ENCODE data around the gene PBX3. TPM values are rescaled to one million over a fixed set of nuclear protein-coding genes. Genes with fewer than 3 reads are reported as not detected.

Gene PBX3
- total and polyA plus RNA-seq, 4 donors, result 7.3 to 18.9 (median 11.1) TPM

DNA sequence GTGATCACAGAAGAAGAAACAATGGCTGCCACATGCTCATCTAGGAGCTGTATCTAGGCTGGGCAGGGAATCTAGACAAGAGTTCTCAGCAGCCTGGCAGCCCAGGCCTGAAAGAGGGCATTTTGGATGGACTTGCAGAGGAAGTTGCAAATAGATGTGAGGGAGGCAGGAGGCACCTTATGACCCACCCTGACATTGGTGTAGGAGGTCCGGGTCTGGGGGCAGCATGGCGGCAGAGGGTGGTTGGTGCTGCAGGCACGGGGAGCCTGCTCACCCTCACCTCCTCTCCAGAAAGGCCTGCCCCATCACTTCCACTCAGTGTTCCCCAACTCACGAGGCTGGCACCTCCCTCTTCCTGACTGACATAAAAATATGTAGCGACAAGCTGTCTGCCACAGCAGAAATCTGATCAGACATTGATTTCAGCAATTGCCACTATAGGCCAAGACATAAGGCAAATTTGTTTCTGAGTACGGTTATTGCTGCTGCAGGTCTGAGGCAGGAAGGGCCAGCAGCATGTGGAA lies 217.6 kb downstream of the PBX3 start:
- WGBS, result 96% methylated on average over 6 of the region's 6 CpGs
- no peak for TF ChIP-seq SP1 (IDR thresholded peaks at IDR 0.05)
- no peak for TF ChIP-seq JUND (IDR thresholded peaks at IDR 0.05)
- TF ChIP-seq, protein P1, sequence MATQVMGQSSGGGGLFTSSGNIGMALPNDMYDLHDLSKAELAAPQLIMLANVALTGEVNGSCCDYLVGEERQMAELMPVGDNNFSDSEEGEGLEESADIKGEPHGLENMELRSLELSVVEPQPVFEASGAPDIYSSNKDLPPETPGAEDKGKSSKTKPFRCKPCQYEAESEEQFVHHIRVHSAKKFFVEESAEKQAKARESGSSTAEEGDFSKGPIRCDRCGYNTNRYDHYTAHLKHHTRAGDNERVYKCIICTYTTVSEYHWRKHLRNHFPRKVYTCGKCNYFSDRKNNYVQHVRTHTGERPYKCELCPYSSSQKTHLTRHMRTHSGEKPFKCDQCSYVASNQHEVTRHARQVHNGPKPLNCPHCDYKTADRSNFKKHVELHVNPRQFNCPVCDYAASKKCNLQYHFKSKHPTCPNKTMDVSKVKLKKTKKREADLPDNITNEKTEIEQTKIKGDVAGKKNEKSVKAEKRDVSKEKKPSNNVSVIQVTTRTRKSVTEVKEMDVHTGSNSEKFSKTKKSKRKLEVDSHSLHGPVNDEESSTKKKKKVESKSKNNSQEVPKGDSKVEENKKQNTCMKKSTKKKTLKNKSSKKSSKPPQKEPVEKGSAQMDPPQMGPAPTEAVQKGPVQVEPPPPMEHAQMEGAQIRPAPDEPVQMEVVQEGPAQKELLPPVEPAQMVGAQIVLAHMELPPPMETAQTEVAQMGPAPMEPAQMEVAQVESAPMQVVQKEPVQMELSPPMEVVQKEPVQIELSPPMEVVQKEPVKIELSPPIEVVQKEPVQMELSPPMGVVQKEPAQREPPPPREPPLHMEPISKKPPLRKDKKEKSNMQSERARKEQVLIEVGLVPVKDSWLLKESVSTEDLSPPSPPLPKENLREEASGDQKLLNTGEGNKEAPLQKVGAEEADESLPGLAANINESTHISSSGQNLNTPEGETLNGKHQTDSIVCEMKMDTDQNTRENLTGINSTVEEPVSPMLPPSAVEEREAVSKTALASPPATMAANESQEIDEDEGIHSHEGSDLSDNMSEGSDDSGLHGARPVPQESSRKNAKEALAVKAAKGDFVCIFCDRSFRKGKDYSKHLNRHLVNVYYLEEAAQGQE (IDR thresholded peaks at IDR 0.05), result no peak
- TF ChIP-seq HNF4A (conservative IDR thresholded peaks at IDR 0.05), result no peak
- TF ChIP-seq RXRA (IDR thresholded peaks at IDR 0.05), result no peak
- TF ChIP-seq, protein P2, sequence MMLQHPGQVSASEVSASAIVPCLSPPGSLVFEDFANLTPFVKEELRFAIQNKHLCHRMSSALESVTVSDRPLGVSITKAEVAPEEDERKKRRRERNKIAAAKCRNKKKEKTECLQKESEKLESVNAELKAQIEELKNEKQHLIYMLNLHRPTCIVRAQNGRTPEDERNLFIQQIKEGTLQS (IDR thresholded peaks at IDR 0.05), result no peak
- TF ChIP-seq, protein P3, sequence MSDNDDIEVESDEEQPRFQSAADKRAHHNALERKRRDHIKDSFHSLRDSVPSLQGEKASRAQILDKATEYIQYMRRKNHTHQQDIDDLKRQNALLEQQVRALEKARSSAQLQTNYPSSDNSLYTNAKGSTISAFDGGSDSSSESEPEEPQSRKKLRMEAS (IDR thresholded peaks at IDR 0.05), result no peak
- TF ChIP-seq RAD21 (IDR thresholded peaks at IDR 0.05), result no peak
- Histone ChIP-seq H3K36me3 (ENCODE audit: control insufficient read depth in 4 of 4, insufficient read depth in 3 of 4, low read depth in 1 of 4, low read length in 3 of 4) (peaks cover 2 to 25% (median 10%) of the 10 kb centered on the region in 4 donors), H3K9ac (ENCODE audit: low read depth in 1 of 2, low read length in 2 of 2) (no peak overlapping the region), H3K9me3 (ENCODE audit: control insufficient read depth in 4 of 4, low read length in 3 of 4) (no peaks in the 10 kb centered on the region), H3K4me3 (ENCODE audit: low read depth in 1 of 3, low read length in 3 of 3) (no peak overlapping the region), H3K27ac (ENCODE audit: low read depth in 1 of 2, low read length in 2 of 2) (no peak overlapping the region), H3K4me1 (ENCODE audit: control insufficient read depth in 4 of 4, insufficient read depth in 4 of 4, low read length in 3 of 4) (no peaks in the 10 kb centered on the region), H3K27me3 (ENCODE audit: control insufficient read depth in 4 of 4, insufficient read depth in 4 of 4, low read length in 3 of 4) (no peaks in the 10 kb centered on the region)
- DNase-seq (ENCODE audit: low spot score), result no peak

DNA sequence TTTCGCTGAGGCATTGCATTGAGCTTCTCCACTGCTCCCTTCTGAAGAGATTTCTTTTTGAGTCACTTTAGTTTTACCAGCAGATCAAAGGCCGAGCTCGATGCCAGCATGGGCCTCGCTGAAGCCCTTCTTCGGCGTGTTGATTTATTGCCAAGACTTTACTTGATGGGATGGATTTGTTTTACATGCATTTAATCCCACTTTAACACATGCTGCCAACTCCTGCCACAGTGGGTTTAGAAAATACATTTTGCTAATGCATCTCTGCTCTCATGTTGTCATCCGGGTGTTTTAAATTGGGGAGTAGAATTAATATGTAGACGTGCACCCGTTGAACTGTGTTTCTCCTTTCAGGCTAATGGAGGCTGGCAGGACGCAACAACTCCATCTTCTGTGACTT lies 218.3 kb downstream of the PBX3 start:
- no peak for DNase-seq (ENCODE audit: low spot score)
- Histone ChIP-seq H3K9ac (ENCODE audit: low read depth in 1 of 2, low read length in 2 of 2) (no peak overlapping the region), H3K27ac (ENCODE audit: low read depth in 1 of 2, low read length in 2 of 2) (no peak overlapping the region)

More for the DNA sequence above, 218.3 kb downstream of the PBX3 start:
- no peaks in the 10 kb centered on the region for H3K27me3 ChIP-seq (ENCODE audit: control insufficient read depth in 4 of 4, insufficient read depth in 4 of 4, low read length in 3 of 4)
- H3K9me3 ChIP-seq (ENCODE audit: control insufficient read depth in 4 of 4, low read length in 3 of 4), result no peaks in the 10 kb centered on the region
- no peaks in the 10 kb centered on the region for H3K4me1 ChIP-seq (ENCODE audit: control insufficient read depth in 4 of 4, insufficient read depth in 4 of 4, low read length in 3 of 4)
- 97% methylated on average over 10 of the region's 10 CpGs for WGBS
- H3K36me3 ChIP-seq (ENCODE audit: control insufficient read depth in 4 of 4, insufficient read depth in 3 of 4, low read depth in 1 of 4, low read length in 3 of 4), result peaks cover 3 to 25% (median 10%) of the 10 kb centered on the region in 4 donors
- no peak overlapping the region for H3K4me3 ChIP-seq (ENCODE audit: low read depth in 1 of 3, low read length in 3 of 3)
- no peak for TF ChIP-seq TAF1 (conservative IDR thresholded peaks at IDR 0.05)
- no peak for TF ChIP-seq HNF4G (IDR thresholded peaks at IDR 0.05)
- TF ChIP-seq, protein P2 (IDR thresholded peaks at IDR 0.05), result no peak
- TF ChIP-seq FOXA2 (IDR thresholded peaks at IDR 0.05), result no peak
- no peak for TF ChIP-seq EGR1 (IDR thresholded peaks at IDR 0.05; ENCODE audit: low read depth in 2 of 2)
- TF ChIP-seq, protein P4, sequence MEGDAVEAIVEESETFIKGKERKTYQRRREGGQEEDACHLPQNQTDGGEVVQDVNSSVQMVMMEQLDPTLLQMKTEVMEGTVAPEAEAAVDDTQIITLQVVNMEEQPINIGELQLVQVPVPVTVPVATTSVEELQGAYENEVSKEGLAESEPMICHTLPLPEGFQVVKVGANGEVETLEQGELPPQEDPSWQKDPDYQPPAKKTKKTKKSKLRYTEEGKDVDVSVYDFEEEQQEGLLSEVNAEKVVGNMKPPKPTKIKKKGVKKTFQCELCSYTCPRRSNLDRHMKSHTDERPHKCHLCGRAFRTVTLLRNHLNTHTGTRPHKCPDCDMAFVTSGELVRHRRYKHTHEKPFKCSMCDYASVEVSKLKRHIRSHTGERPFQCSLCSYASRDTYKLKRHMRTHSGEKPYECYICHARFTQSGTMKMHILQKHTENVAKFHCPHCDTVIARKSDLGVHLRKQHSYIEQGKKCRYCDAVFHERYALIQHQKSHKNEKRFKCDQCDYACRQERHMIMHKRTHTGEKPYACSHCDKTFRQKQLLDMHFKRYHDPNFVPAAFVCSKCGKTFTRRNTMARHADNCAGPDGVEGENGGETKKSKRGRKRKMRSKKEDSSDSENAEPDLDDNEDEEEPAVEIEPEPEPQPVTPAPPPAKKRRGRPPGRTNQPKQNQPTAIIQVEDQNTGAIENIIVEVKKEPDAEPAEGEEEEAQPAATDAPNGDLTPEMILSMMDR (IDR thresholded peaks at IDR 0.05; ENCODE audit: low read depth, low read length, missing input control), result no peak
- no peak for TF ChIP-seq GABPA (IDR thresholded peaks at IDR 0.05 in 1 of 2, conservative IDR thresholded peaks at IDR 0.05 in 1 of 2)
- no peak for TF ChIP-seq JUND (IDR thresholded peaks at IDR 0.05)
